ENCODE data around the gene GUCY2C. TPM values are rescaled to one million over a fixed set of nuclear protein-coding genes. Genes with fewer than 3 reads are reported as not detected.

The GUCY2C gene
- total RNA-seq, 4 donors from 2014 or later, result not detected

DNA sequence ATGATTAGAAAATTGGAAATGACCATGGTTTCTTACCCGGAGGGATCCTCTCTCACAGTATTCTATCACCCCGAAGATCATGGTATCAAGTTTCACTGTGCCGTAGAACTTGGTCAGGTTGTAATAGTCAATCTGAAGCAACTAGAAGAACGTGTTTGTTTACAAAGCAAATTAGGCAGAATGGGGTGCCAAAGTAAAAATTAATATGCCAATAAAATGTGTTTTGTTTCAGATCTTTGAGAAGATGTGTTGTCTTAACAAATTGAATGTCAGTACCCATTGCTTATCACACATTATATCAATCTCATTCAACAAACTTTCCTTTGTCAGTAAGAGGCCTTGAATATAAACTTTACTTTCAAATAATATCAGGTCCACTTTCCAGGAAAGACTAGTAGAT lies 45.0 kb downstream of the GUCY2C start:
- DNase-seq (ENCODE audit: low spot score), result no peak
- TF ChIP-seq, protein P1, sequence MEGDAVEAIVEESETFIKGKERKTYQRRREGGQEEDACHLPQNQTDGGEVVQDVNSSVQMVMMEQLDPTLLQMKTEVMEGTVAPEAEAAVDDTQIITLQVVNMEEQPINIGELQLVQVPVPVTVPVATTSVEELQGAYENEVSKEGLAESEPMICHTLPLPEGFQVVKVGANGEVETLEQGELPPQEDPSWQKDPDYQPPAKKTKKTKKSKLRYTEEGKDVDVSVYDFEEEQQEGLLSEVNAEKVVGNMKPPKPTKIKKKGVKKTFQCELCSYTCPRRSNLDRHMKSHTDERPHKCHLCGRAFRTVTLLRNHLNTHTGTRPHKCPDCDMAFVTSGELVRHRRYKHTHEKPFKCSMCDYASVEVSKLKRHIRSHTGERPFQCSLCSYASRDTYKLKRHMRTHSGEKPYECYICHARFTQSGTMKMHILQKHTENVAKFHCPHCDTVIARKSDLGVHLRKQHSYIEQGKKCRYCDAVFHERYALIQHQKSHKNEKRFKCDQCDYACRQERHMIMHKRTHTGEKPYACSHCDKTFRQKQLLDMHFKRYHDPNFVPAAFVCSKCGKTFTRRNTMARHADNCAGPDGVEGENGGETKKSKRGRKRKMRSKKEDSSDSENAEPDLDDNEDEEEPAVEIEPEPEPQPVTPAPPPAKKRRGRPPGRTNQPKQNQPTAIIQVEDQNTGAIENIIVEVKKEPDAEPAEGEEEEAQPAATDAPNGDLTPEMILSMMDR (IDR thresholded peaks at IDR 0.05), result no peak
- ATAC-seq (ENCODE audit: low FRiP score), result no peak

DNA sequence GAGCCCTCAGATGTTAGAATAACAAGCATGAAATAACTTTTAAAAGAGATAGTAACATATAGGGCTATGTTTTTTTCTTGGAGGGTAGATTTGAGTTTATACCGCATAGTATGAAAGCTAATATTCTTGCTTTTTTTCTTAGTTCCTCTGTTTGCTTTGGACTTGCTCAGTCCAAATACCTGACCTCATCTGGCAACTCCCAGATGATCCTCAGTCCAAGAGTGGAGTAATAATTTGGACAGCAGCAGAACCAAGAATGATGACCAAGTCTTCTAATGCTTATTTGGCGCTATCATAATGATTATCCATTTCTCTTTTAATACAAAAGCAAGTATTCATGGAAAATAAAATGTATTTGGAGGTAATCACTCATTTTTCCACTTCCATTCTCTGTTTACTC lies 45.6 kb downstream of the GUCY2C start:
- peak; percentile 65 for ATAC-seq (ENCODE audit: low FRiP score)
- TF ChIP-seq, protein P1 (IDR thresholded peaks at IDR 0.05), result no peak
- no peak for DNase-seq (ENCODE audit: low spot score)

DNA sequence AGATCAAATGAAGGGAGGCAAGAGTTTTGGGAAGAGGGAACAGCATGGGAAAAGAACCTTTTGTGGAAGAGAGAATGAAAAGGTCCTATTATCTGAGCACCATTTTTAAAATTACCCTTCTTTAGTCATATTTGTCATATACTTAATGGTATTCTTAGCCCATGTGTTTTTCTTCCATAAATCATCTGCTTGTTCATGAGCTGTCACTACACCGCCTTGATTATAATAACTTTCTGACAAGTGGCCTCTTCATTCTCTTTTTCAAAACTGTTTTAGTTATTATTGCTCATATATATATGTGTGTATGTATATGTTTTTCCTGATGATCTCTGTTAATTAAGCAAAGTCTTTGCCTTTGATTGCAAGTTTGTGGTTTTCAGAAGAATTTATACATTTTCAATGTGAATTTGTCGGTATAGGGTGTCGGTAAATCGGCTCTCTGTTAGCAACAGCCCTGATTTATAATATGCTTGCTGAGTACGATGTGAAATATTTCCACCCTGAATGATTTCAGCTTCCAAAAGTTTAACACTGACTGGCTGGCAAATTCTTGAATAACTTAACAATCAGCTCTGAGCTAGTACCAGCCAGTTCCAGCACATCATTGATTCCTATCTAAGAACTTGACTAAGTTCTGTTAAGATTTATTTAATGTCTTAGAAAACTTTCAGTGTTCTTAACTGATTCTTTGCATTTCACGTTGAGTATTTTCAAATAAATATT lies 49.2 kb downstream of the GUCY2C start:
- TF ChIP-seq, protein P1 (IDR thresholded peaks at IDR 0.05), result no peak
- DNase-seq (ENCODE audit: low spot score), result no peak
- ATAC-seq (ENCODE audit: low FRiP score), result peak; percentile 71

DNA sequence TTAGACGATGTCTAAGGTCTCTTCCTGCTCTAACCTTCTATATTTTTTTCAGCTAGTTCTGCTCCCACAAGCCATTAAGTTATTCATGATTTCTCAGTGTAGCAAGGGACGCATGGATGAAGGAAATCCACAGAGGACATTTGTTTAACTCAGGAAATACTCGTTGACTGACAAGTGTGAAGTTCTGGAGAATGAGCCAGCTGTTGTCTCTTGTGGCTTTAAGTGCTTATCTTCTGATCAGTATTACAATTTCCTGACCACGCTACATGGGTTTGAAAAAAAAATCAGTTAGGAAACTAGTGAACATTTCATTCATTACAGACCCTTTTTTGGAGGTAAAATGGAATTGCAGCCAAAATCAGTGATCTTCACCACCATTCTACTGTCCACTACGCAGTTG lies 53.1 kb downstream of the GUCY2C start:
- TF ChIP-seq, protein P1 (IDR thresholded peaks at IDR 0.05), result no peak
- no peak for DNase-seq (ENCODE audit: low spot score)
- no peak for ATAC-seq (ENCODE audit: low FRiP score)

DNA sequence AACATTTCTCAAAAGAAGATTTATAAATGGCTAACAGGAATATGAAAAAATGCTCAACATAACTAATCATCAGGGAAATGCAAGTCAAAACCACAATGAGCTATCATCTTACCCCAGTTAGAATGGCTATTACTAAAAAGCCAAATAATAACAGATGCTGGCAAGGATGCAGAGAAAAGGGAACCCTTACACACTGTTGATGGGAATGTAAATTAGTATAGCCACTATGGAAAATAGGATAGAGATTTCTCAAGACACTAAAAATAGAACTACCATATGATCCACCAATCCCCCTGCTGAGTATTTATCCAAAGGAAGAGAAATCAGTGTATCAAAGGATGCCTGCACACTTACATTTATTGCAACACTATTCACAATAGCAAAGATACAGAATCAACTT lies 58.3 kb downstream of the GUCY2C start:
- no peak for ATAC-seq (ENCODE audit: low FRiP score)
- no peak for DNase-seq (ENCODE audit: low spot score)
- TF ChIP-seq, protein P1 (IDR thresholded peaks at IDR 0.05), result no peak

DNA sequence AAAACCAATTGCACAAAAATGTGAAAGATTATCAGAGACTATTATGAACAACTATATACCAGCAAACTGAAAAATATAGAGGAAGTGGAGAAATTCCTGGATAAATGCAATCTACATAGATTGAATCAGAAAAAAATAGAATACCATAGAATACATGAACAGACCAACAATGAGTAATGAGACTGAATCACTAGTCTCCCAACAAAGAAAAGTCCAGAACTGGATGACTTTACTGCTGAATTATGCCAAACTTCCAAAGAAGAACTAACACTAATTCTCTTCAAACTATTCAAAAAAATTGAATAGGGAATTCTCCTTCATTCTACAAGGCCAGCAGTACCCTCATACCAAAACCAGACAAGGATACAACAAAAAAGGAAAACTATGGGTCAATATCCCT lies 60.6 kb downstream of the GUCY2C start:
- ATAC-seq (ENCODE audit: low FRiP score) (no peak), DNase-seq (ENCODE audit: low spot score) (no peak)

DNA sequence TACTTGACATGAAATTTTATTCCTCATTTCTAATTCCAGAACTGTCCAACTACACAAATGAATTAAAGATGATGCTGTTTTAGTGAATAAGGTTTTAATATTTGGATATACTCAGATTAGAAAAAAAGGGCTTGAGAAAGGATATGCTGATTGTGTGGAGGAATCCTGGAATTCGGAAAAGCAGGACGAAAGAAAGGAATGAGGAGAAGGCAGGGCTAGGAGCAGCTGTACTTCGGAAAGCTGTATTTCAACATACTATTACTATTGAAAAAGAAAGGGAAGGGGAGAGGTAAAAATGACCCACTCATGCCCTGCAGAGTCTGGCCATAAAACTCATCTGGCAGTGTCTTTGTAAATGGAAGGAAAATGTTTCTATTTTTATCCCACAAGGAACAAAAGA lies 65.6 kb downstream of the GUCY2C start:
- ATAC-seq (ENCODE audit: low FRiP score) (no peak), DNase-seq (ENCODE audit: low spot score) (no peak)
- TF ChIP-seq, protein P1 (IDR thresholded peaks at IDR 0.05), result no peak

More for the DNA sequence above, 60.6 kb downstream of the GUCY2C start:
- TF ChIP-seq, protein P1 (IDR thresholded peaks at IDR 0.05), result no peak
